ENCODE results near the gene UBE2D1.

DNA sequence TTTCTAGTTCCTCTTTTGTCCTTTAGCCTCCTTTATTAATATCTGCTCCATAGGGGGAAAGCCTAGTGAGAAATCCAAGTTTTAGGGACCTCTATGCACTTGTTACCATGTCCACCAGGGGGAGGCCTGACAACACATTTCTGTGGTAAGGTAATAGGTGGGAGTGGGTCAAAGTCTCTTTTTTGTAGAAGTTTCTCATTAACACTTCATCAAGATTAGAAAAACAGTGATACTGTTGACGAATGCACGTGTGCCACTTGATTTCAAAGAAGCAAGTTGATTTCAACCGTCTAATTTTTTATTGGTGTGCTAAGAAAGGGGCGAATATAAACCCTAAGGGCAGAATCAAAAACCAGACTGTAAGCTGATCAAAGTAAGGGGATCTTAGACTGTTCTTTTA is 35.2 kb upstream of the UBE2D1 start:
- TF ChIP-seq, protein P1, sequence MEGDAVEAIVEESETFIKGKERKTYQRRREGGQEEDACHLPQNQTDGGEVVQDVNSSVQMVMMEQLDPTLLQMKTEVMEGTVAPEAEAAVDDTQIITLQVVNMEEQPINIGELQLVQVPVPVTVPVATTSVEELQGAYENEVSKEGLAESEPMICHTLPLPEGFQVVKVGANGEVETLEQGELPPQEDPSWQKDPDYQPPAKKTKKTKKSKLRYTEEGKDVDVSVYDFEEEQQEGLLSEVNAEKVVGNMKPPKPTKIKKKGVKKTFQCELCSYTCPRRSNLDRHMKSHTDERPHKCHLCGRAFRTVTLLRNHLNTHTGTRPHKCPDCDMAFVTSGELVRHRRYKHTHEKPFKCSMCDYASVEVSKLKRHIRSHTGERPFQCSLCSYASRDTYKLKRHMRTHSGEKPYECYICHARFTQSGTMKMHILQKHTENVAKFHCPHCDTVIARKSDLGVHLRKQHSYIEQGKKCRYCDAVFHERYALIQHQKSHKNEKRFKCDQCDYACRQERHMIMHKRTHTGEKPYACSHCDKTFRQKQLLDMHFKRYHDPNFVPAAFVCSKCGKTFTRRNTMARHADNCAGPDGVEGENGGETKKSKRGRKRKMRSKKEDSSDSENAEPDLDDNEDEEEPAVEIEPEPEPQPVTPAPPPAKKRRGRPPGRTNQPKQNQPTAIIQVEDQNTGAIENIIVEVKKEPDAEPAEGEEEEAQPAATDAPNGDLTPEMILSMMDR (IDR thresholded peaks at IDR 0.05): peak; percentile 66
- TF ChIP-seq, protein P2, sequence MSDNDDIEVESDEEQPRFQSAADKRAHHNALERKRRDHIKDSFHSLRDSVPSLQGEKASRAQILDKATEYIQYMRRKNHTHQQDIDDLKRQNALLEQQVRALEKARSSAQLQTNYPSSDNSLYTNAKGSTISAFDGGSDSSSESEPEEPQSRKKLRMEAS (CRISPR knock-in tag; IDR thresholded peaks at IDR 0.05): no peak
- TF ChIP-seq ESRRA (CRISPR knock-in tag; IDR thresholded peaks at IDR 0.05; ENCODE audit: borderline replicate concordance) (no peak), ZNF138 (CRISPR knock-in tag; conservative IDR thresholded peaks at IDR 0.05) (no peak), CREM (CRISPR knock-in tag; IDR thresholded peaks at IDR 0.05) (no peak), FOXJ3 (CRISPR knock-in tag; IDR thresholded peaks at IDR 0.05; ENCODE audit: borderline replicate concordance) (no peak), CREB1 (CRISPR knock-in tag; IDR thresholded peaks at IDR 0.05) (no peak), ETV6 (CRISPR knock-in tag; IDR thresholded peaks at IDR 0.05) (no peak)
- TF ChIP-seq, protein P3, sequence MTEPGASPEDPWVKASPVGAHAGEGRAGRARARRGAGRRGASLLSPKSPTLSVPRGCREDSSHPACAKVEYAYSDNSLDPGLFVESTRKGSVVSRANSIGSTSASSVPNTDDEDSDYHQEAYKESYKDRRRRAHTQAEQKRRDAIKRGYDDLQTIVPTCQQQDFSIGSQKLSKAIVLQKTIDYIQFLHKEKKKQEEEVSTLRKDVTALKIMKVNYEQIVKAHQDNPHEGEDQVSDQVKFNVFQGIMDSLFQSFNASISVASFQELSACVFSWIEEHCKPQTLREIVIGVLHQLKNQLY (CRISPR knock-in tag; IDR thresholded peaks at IDR 0.05): no peak
- TF ChIP-seq, protein P4, sequence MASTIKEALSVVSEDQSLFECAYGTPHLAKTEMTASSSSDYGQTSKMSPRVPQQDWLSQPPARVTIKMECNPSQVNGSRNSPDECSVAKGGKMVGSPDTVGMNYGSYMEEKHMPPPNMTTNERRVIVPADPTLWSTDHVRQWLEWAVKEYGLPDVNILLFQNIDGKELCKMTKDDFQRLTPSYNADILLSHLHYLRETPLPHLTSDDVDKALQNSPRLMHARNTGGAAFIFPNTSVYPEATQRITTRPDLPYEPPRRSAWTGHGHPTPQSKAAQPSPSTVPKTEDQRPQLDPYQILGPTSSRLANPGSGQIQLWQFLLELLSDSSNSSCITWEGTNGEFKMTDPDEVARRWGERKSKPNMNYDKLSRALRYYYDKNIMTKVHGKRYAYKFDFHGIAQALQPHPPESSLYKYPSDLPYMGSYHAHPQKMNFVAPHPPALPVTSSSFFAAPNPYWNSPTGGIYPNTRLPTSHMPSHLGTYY (CRISPR knock-in tag; IDR thresholded peaks at IDR 0.05): no peak
- TF ChIP-seq, protein P5, sequence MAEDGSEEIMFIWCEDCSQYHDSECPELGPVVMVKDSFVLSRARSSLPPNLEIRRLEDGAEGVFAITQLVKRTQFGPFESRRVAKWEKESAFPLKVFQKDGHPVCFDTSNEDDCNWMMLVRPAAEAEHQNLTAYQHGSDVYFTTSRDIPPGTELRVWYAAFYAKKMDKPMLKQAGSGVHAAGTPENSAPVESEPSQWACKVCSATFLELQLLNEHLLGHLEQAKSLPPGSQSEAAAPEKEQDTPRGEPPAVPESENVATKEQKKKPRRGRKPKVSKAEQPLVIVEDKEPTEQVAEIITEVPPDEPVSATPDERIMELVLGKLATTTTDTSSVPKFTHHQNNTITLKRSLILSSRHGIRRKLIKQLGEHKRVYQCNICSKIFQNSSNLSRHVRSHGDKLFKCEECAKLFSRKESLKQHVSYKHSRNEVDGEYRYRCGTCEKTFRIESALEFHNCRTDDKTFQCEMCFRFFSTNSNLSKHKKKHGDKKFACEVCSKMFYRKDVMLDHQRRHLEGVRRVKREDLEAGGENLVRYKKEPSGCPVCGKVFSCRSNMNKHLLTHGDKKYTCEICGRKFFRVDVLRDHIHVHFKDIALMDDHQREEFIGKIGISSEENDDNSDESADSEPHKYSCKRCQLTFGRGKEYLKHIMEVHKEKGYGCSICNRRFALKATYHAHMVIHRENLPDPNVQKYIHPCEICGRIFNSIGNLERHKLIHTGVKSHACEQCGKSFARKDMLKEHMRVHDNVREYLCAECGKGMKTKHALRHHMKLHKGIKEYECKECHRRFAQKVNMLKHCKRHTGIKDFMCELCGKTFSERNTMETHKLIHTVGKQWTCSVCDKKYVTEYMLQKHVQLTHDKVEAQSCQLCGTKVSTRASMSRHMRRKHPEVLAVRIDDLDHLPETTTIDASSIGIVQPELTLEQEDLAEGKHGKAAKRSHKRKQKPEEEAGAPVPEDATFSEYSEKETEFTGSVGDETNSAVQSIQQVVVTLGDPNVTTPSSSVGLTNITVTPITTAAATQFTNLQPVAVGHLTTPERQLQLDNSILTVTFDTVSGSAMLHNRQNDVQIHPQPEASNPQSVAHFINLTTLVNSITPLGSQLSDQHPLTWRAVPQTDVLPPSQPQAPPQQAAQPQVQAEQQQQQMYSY (CRISPR knock-in tag; IDR thresholded peaks at IDR 0.05): no peak
